GM18951 (cell line): ENCODE measurements around the gene RPS6KA4.
A peak's percentile ranks its signal among the peaks of the same experiment; 100 is the strongest.

Experiments used
- POLR2A ChIP-seq: IDR thresholded peaks from 4 replicates; pipeline ENCODE4 v1.6.1; 2011; ENCODE audit warnings: mild to moderate bottlenecking; ENCODE audit not compliant: insufficient read length, insufficient read depth; ENCODE audit errors: extremely low read depth
- in situ Hi-C: fragments of 300-500 bp; cut with MboI; formaldehyde crosslinking; loops from one replicate; pipeline ENCODE4 v1.12.0; 2022; ENCODE audit warnings: low sequenced_read_pairs, mixed read lengths, inconsistent platforms; ENCODE audit not compliant: unreplicated experiment

RPS6KA4 gene

GRCh38 chr11:64334764-64335735, 23.9 kb upstream of the RPS6KA4 start:
- in situ Hi-C loops = no loop called here

GRCh38 chr11:64337538-64338249, 21.3 kb upstream of the RPS6KA4 start:
- TF ChIP-seq POLR2A = no peak
- in situ Hi-C loops = no loop called here

More at GRCh38 chr11:64334764-64335735, 23.9 kb upstream of the RPS6KA4 start:
- TF ChIP-seq POLR2A = peak; percentile 39

GRCh38 chr11:64338716-64339115, 20.2 kb upstream of the RPS6KA4 start:
- TF ChIP-seq POLR2A = no peak
- in situ Hi-C loops = no loop called here

GRCh38 chr11:64339286-64339685, 19.7 kb upstream of the RPS6KA4 start:
- in situ Hi-C loops = no loop called here
- no peak for TF ChIP-seq POLR2A

- in situ Hi-C loops = no loop called here
- TF ChIP-seq POLR2A = peak; percentile 70
These were observed 19.1 kb upstream of the RPS6KA4 start, which contains the start of gene CCDC88B for GRCh38 chr11:64339754-64340408. Gene CCDC88B (plus strand): TSS chr11:64340204. CDS start chr11:64340267, 63 bp downstream.

- in situ Hi-C loops = no loop called here
- peak; percentile 58 for TF ChIP-seq POLR2A
These were observed 18.2 kb upstream of the RPS6KA4 start for GRCh38 chr11:64340671-64341335.

- in situ Hi-C loops = no loop called here
- no peak for TF ChIP-seq POLR2A
These were observed 17.5 kb upstream of the RPS6KA4 start for GRCh38 chr11:64341429-64341828.

GRCh38 chr11:64341851-64342791, 16.8 kb upstream of the RPS6KA4 start:
- in situ Hi-C loops = no loop called here

GRCh38 chr11:64342869-64343745, 15.9 kb upstream of the RPS6KA4 start:
- in situ Hi-C loops = no loop called here
- TF ChIP-seq POLR2A = no peak

More at GRCh38 chr11:64341851-64342791, 16.8 kb upstream of the RPS6KA4 start:
- TF ChIP-seq POLR2A = no peak

- TF ChIP-seq POLR2A = no peak
- in situ Hi-C loops = no loop called here
These were observed 15.0 kb upstream of the RPS6KA4 start for GRCh38 chr11:64343767-64344559.

- in situ Hi-C loops = no loop called here
These were observed 14.2 kb upstream of the RPS6KA4 start for GRCh38 chr11:64344787-64345186.

More at GRCh38 chr11:64344787-64345186, 14.2 kb upstream of the RPS6KA4 start:
- no peak for TF ChIP-seq POLR2A
